Loucy (cell line): Measurements from ENCODE around the gene RMDN2.

Experiments
- EZH2phosphoT487 ChIP-seq: fragments of 200-600 bp; IDR thresholded peaks from 2 replicates; pipeline ENCODE4 v1.6.1; 2018; ENCODE audit warnings: antibody characterized with exemption, mild to moderate bottlenecking, moderate library complexity, borderline replicate concordance
- TF ChIP-seq, protein P1 (sequence below): fragments of 200-600 bp; sonication (generic); conservative IDR thresholded peaks from 2 replicates; pipeline ENCODE4 v1.5.1; 2014; ENCODE audit warnings: mild to moderate bottlenecking, antibody characterized with exemption, low read length

- TF ChIP-seq, protein P1, sequence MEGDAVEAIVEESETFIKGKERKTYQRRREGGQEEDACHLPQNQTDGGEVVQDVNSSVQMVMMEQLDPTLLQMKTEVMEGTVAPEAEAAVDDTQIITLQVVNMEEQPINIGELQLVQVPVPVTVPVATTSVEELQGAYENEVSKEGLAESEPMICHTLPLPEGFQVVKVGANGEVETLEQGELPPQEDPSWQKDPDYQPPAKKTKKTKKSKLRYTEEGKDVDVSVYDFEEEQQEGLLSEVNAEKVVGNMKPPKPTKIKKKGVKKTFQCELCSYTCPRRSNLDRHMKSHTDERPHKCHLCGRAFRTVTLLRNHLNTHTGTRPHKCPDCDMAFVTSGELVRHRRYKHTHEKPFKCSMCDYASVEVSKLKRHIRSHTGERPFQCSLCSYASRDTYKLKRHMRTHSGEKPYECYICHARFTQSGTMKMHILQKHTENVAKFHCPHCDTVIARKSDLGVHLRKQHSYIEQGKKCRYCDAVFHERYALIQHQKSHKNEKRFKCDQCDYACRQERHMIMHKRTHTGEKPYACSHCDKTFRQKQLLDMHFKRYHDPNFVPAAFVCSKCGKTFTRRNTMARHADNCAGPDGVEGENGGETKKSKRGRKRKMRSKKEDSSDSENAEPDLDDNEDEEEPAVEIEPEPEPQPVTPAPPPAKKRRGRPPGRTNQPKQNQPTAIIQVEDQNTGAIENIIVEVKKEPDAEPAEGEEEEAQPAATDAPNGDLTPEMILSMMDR, result no peak
- no peak for TF ChIP-seq EZH2phosphoT487
Observed at GRCh38 chr2:37902991-37903390, 22.1 kb upstream of the RMDN2 start.
